Urinary bladder (tissue), 2 donors: ENCODE data around the gene C2orf81. TPM values are rescaled to one million over a fixed set of nuclear protein-coding genes. Genes with fewer than 3 reads are reported as not detected.

Experiments used
- polyA plus RNA-seq: library from polyadenylated mRNA; stranded (reverse); fragments of 200-250 nt; gene quantifications from one replicate; pipeline ENCODE4 v1.2.3, GENCODE V29; 2013
- total RNA-seq: library from RNA; depleted of rRNA; stranded (reverse); fragments of >200 nt; gene quantifications from one replicate; pipeline ENCODE4 v1.2.3, GENCODE V29; 2014
- donor health status: healthy.

Gene C2orf81
- total and polyA plus RNA-seq, 2 donors: 0.74 to 4.9 TPM

Other genes starting within 250 kb of the C2orf81 start
- 164 TPM for gene MOB1A, start 242.7 kb downstream of the C2orf81 start, total RNA-seq
- gene MOB1A, start 242.7 kb downstream of the C2orf81 start, polyA plus RNA-seq: 50.1 TPM
- gene MTHFD2, start 223.0 kb downstream of the C2orf81 start, total RNA-seq: 58.3 TPM
- 71.6 TPM for gene MTHFD2, start 223.0 kb downstream of the C2orf81 start, polyA plus RNA-seq
- gene SLC4A5, start 78.2 kb downstream of the C2orf81 start, total RNA-seq: 3.8 TPM
- 0.92 TPM for gene SLC4A5, start 78.2 kb downstream of the C2orf81 start, polyA plus RNA-seq
- gene DCTN1, start 41.3 kb downstream of the C2orf81 start, total RNA-seq: 62.1 TPM
- gene DCTN1, start 41.3 kb downstream of the C2orf81 start, polyA plus RNA-seq: 118 TPM
- 7.8 TPM for gene WDR54, start 111 bp upstream of the C2orf81 start, total RNA-seq
- 21.5 TPM for gene WDR54, start 111 bp upstream of the C2orf81 start, polyA plus RNA-seq
- 18.0 TPM for gene RTKN, start 20.3 kb upstream of the C2orf81 start, total RNA-seq
- gene RTKN, start 20.3 kb upstream of the C2orf81 start, polyA plus RNA-seq: 14.2 TPM
- gene INO80B, start 33.5 kb upstream of the C2orf81 start, total RNA-seq: 13.5 TPM
- 35.2 TPM for gene INO80B, start 33.5 kb upstream of the C2orf81 start, polyA plus RNA-seq
- 23.1 TPM for gene WBP1, start 36.8 kb upstream of the C2orf81 start, total RNA-seq
- 99.3 TPM for gene WBP1, start 36.8 kb upstream of the C2orf81 start, polyA plus RNA-seq
- 28.4 TPM for gene MOGS, start 43.8 kb upstream of the C2orf81 start, total RNA-seq
- gene MOGS, start 43.8 kb upstream of the C2orf81 start, polyA plus RNA-seq: 27.2 TPM
- gene MRPL53, start 51.1 kb upstream of the C2orf81 start, total RNA-seq: 14.0 TPM
- 75.2 TPM for gene MRPL53, start 51.1 kb upstream of the C2orf81 start, polyA plus RNA-seq
- 28.2 TPM for gene CCDC142, start 61.4 kb upstream of the C2orf81 start, total RNA-seq
- 7.0 TPM for gene CCDC142, start 61.4 kb upstream of the C2orf81 start, polyA plus RNA-seq
- gene TTC31, start 61.5 kb upstream of the C2orf81 start, total RNA-seq: 10.8 TPM
- 20.9 TPM for gene TTC31, start 61.5 kb upstream of the C2orf81 start, polyA plus RNA-seq
- 0.95 TPM for gene LBX2, start 78.0 kb upstream of the C2orf81 start, total RNA-seq
- 0.95 TPM for gene LBX2, start 78.0 kb upstream of the C2orf81 start, polyA plus RNA-seq
- 21.7 TPM for gene PCGF1, start 86.1 kb upstream of the C2orf81 start, total RNA-seq
- 19.2 TPM for gene PCGF1, start 86.1 kb upstream of the C2orf81 start, polyA plus RNA-seq
- gene TLX2, start 92.8 kb upstream of the C2orf81 start, total RNA-seq: 0.63 TPM
- 0.51 TPM for gene TLX2, start 92.8 kb upstream of the C2orf81 start, polyA plus RNA-seq
- 0.37 TPM for gene DQX1, start 104.6 kb upstream of the C2orf81 start, total RNA-seq
- gene DQX1, start 104.6 kb upstream of the C2orf81 start, polyA plus RNA-seq: 0.27 TPM
- gene AUP1, start 108.1 kb upstream of the C2orf81 start, total RNA-seq: 57.7 TPM
- gene AUP1, start 108.1 kb upstream of the C2orf81 start, polyA plus RNA-seq: 112 TPM
- 25.1 TPM for gene HTRA2, start 108.3 kb upstream of the C2orf81 start, total RNA-seq
- 37.3 TPM for gene HTRA2, start 108.3 kb upstream of the C2orf81 start, polyA plus RNA-seq
- gene LOXL3, start 132.3 kb upstream of the C2orf81 start, total RNA-seq: 14.6 TPM
- 8.6 TPM for gene LOXL3, start 132.3 kb upstream of the C2orf81 start, polyA plus RNA-seq
- gene DOK1, start 133.1 kb upstream of the C2orf81 start, total RNA-seq: 6.0 TPM
- gene DOK1, start 133.1 kb upstream of the C2orf81 start, polyA plus RNA-seq: 18.7 TPM
- 0.21 TPM for gene M1AP, start 226.7 kb upstream of the C2orf81 start, total RNA-seq
- 0.15 TPM for gene M1AP, start 226.7 kb upstream of the C2orf81 start, polyA plus RNA-seq
- gene SEMA4F, start 232.6 kb upstream of the C2orf81 start, total RNA-seq: 2.2 TPM
- 5.0 TPM for gene SEMA4F, start 232.6 kb upstream of the C2orf81 start, polyA plus RNA-seq